ENCODE data around the gene PRKCE. TPM values are rescaled to one million over a fixed set of nuclear protein-coding genes. Genes with fewer than 3 reads are reported as not detected.

Gene PRKCE
- total RNA-seq, 1 experiment from 2014 or later, result 14.0 TPM

DNA sequence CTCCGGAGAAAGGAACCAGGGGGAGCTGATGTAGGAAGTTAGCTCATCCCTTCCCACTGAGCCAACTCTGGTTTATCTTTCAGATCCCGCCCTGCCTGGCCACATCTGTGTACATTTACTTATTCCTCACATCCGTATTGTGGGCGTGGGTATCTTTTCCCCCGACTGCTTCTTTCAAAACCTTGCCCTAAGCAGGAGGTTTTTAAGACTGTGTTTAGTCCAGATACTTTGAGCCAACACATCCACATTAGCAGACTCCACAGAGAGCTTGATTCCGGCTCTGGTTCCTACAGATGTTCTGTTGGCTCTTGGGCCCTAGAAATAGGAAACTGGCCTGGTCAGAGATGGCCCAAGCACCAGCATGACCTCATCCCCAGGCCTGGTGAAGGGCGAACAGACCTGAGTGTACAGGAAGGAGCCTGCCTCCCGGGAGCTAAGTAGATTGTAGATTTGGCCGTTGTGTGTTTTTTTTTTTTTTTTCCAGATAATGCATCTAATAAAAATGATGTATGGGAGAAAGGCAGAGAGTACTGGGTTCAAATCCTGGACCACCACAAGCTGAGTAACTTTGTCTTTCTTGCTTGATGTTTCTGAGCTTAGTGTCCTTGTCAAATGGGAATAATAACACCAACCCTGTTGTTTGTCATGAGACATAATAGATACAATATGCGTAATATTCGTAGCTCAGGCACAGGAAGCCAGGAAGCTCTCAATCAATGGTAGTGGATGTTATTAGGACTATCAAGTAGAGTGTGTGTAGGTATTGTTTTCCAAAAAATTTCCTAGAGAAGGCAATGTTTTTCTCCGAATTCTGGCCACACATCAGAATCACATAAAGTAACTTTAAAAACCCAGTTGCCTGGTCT lies 92.3 kb downstream of the PRKCE start:
- ChIA-PET POLR2A (no interaction called here), CTCF (no interaction called here)
- no peaks in the 10 kb centered on the region for H3K27me3 ChIP-seq (ENCODE audit: control insufficient read depth, insufficient read depth, low read length)
- TF ChIP-seq, protein P1, sequence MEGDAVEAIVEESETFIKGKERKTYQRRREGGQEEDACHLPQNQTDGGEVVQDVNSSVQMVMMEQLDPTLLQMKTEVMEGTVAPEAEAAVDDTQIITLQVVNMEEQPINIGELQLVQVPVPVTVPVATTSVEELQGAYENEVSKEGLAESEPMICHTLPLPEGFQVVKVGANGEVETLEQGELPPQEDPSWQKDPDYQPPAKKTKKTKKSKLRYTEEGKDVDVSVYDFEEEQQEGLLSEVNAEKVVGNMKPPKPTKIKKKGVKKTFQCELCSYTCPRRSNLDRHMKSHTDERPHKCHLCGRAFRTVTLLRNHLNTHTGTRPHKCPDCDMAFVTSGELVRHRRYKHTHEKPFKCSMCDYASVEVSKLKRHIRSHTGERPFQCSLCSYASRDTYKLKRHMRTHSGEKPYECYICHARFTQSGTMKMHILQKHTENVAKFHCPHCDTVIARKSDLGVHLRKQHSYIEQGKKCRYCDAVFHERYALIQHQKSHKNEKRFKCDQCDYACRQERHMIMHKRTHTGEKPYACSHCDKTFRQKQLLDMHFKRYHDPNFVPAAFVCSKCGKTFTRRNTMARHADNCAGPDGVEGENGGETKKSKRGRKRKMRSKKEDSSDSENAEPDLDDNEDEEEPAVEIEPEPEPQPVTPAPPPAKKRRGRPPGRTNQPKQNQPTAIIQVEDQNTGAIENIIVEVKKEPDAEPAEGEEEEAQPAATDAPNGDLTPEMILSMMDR (IDR thresholded peaks at IDR 0.05), result no peak
- TF ChIP-seq SIN3A (IDR thresholded peaks at IDR 0.05; ENCODE audit: borderline replicate concordance, insufficient read depth, low read depth, low read length), result no peak
- H3K4me1 ChIP-seq (ENCODE audit: control insufficient read depth, insufficient read depth, low read length), result no peaks in the 10 kb centered on the region
- DNase-seq (ENCODE audit: low read depth, low spot score), result no peak
- no TSS peak for BruUV-seq (replicated peaks)
- no peak overlapping the region for H3K27ac ChIP-seq (ENCODE audit: low read length)
- intact Hi-C loops (cut with micrococcal nuclease; ENCODE audit: unreplicated experiment), result no loop called here
- no peak for ATAC-seq
- H3K4me3 ChIP-seq (ENCODE audit: low read depth in 2 of 2, low read length in 2 of 2), result no peak overlapping the region
- H3K9me3 ChIP-seq (ENCODE audit: control insufficient read depth, insufficient read depth, low read depth, low read length), result no peaks in the 10 kb centered on the region
- no peaks in the 10 kb centered on the region for H3K36me3 ChIP-seq (ENCODE audit: control insufficient read depth, insufficient read depth, low read length)
- in situ Hi-C loops (cut with HindIII; ENCODE audit: low pct_unique_long_range_greater_than_20kb, low sequenced_read_pairs), result no loop called here

DNA sequence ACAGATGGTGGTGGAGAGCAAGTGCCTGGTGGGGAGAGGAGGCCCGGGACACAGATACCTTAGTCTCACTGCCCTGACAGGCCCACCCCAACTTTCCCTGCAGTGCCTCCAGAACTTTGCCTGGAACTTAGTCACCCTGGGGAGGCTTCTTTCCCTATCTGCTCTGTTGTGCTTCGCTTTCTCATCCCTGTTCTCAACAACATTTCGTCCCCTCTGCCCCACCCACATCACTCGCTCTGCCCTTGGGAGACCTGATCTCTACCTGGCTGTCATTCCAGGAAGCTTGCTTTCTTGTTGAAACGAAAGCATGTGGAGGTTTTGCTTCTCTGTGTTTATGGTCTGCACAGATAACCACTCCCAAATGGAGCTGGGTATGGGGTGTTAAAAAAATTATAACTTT lies 93.8 kb downstream of the PRKCE start:
- POLR2A ChIA-PET, result no interaction called here
- no TSS peak for BruUV-seq (replicated peaks)
- ATAC-seq, result no peak

More for the DNA sequence above, 93.8 kb downstream of the PRKCE start:
- no peaks in the 10 kb centered on the region for H3K36me3 ChIP-seq (ENCODE audit: control insufficient read depth, insufficient read depth, low read length)
- H3K4me1 ChIP-seq (ENCODE audit: control insufficient read depth, insufficient read depth, low read length), result no peaks in the 10 kb centered on the region
- intact Hi-C loops (cut with micrococcal nuclease; ENCODE audit: unreplicated experiment) (no loop called here), in situ Hi-C loops (cut with HindIII; ENCODE audit: low pct_unique_long_range_greater_than_20kb, low sequenced_read_pairs) (no loop called here)
- H3K27ac ChIP-seq (ENCODE audit: low read length), result no peak overlapping the region
- no peaks in the 10 kb centered on the region for H3K27me3 ChIP-seq (ENCODE audit: control insufficient read depth, insufficient read depth, low read length)
- H3K4me3 ChIP-seq (ENCODE audit: low read depth in 2 of 2, low read length in 2 of 2), result no peak overlapping the region
- CTCF ChIA-PET, result no interaction called here
- H3K9me3 ChIP-seq (ENCODE audit: control insufficient read depth, insufficient read depth, low read depth, low read length), result no peaks in the 10 kb centered on the region
- no peak for TF ChIP-seq POLR2AphosphoS5 (IDR thresholded peaks at IDR 0.05; ENCODE audit: low read depth, low read length)
- no peak for TF ChIP-seq SIN3A (IDR thresholded peaks at IDR 0.05; ENCODE audit: borderline replicate concordance, insufficient read depth, low read depth, low read length)
- TF ChIP-seq, protein P1 (IDR thresholded peaks at IDR 0.05), result no peak
- TF ChIP-seq TCF7L2 (IDR thresholded peaks at IDR 0.05; ENCODE audit: low read depth, low read length), result no peak
- TF ChIP-seq, protein P2, sequence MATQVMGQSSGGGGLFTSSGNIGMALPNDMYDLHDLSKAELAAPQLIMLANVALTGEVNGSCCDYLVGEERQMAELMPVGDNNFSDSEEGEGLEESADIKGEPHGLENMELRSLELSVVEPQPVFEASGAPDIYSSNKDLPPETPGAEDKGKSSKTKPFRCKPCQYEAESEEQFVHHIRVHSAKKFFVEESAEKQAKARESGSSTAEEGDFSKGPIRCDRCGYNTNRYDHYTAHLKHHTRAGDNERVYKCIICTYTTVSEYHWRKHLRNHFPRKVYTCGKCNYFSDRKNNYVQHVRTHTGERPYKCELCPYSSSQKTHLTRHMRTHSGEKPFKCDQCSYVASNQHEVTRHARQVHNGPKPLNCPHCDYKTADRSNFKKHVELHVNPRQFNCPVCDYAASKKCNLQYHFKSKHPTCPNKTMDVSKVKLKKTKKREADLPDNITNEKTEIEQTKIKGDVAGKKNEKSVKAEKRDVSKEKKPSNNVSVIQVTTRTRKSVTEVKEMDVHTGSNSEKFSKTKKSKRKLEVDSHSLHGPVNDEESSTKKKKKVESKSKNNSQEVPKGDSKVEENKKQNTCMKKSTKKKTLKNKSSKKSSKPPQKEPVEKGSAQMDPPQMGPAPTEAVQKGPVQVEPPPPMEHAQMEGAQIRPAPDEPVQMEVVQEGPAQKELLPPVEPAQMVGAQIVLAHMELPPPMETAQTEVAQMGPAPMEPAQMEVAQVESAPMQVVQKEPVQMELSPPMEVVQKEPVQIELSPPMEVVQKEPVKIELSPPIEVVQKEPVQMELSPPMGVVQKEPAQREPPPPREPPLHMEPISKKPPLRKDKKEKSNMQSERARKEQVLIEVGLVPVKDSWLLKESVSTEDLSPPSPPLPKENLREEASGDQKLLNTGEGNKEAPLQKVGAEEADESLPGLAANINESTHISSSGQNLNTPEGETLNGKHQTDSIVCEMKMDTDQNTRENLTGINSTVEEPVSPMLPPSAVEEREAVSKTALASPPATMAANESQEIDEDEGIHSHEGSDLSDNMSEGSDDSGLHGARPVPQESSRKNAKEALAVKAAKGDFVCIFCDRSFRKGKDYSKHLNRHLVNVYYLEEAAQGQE (IDR thresholded peaks at IDR 0.05; ENCODE audit: insufficient read depth in 1 of 2, low read depth in 2 of 2, low read length in 1 of 2), result no peak
- no peak for DNase-seq (ENCODE audit: low read depth, low spot score)
